Ovary (tissue), 9 donors: ENCODE results near the gene PCDHA6. TPM values are rescaled to one million over a fixed set of nuclear protein-coding genes. Genes with fewer than 3 reads are reported as not detected.
"Not testable (repeated sequence)": the region's sequence is repeated elsewhere in the genome, so short reads cannot be mapped to it uniquely, and the experiment has no call there.

Experiments
- DNase-seq, 5 donors: peaks; one replicate each; pipeline ENCODE4 v3.0.0-alpha.2; 2019 to 2020
- H3K27ac ChIP-seq, 2 donors: fragments of 200-600 bp; one replicate each; pipeline versions ENCODE4 v1.5.1 to v1.8.0; 2019 to 2022
- H3K27me3 ChIP-seq: fragments of 200-600 bp; one replicate; pipeline ENCODE4 v1.8.0; 2022
- H3K36me3 ChIP-seq: fragments of 200-600 bp; sonication (generic); one replicate; pipeline ENCODE4 v1.5.1; 2019
- H3K4me1 ChIP-seq: one replicate; pipeline ENCODE4 v1.8.1; 2013; ENCODE audit warnings: mild to moderate bottlenecking, moderate library complexity; ENCODE audit not compliant: insufficient read depth
- H3K4me3 ChIP-seq: fragments of 200-600 bp; sonication (generic); one replicate; pipeline ENCODE4 v1.5.1; 2017
- H3K9me3 ChIP-seq, 2 donors: fragments of 200-600 bp in 1 of 2; sonication (generic) in 1 of 2; one replicate each; pipeline versions ENCODE4 v1.5.1 to v1.8.1; 2013 to 2019; ENCODE audit warnings: mild to moderate bottlenecking in 1 of 2, moderate library complexity in 1 of 2
- EP300 ChIP-seq: sonication (generic); formaldehyde crosslinking; IDR thresholded peaks from one replicate; pipeline ENCODE4 v1.6.1; 2017; ENCODE audit warnings: antibody characterized with exemption
- POLR2A ChIP-seq: fragments of 450-650 bp; IDR thresholded peaks from one replicate; pipeline ENCODE4 v1.6.1; 2017; ENCODE audit warnings: antibody characterized with exemption, mild to moderate bottlenecking, moderate library complexity
- WGBS, 3 donors: extraction: QIAGEN DNeasy Blood & Tissue Kit in 1 of 3; methylation state at CpG; one replicate each; pipeline versions ENCODE4 v1.1.5 to v1.1.7; 2013 to 2017; 5-methylcytosine and 5-hydroxymethylcytosine counted together
- intact Hi-C, 4 donors: fragments of 100-400 bp; cut with DNase I; formaldehyde crosslinking; loops; one replicate each; pipeline versions ENCODE4 v1.11.0 to v1.15.1; 2022 to 2023
- polyA plus RNA-seq, 2 donors: library from polyadenylated mRNA; stranded (reverse); fragments of 200-250 nt in 1 of 2; fragments of 350-450 nt in 1 of 2; fragmentation: Illumina TruSeq in 1 of 2; extraction: RNeasy Lipid Tissue Mini Kit (QIAGEN cat#74804) in 1 of 2; gene quantifications; one replicate each; pipeline ENCODE4 v1.2.3, GENCODE V29; 2013 to 2014
- total RNA-seq, 7 donors: library from RNA; depleted of rRNA in 2 of 7; stranded (reverse); fragments of >200 nt in 2 of 7; fragmentation: NEBNext Ultra II Directional in 3 of 7; extraction: Animal tissue kit (Norgen Biotek cat#: 25700) in 3 of 7; gene quantifications; one replicate each; pipeline versions ENCODE4 v1.1.0 to v1.2.4, GENCODE V29; 2016 to 2023
- TF ChIP-seq, protein P1 (sequence below), 3 donors: fragments of 450-650 bp in 2 of 3; fragments of 200-600 bp in 1 of 3; IDR thresholded peaks; one replicate each; pipeline versions ENCODE4 v1.5.1 to v1.8.0; 2016 to 2022; ENCODE audit warnings: antibody characterized with exemption in 3 of 3, mild to moderate bottlenecking in 1 of 3
- donor health status: DM: no; HTN: no; CAD: no; lungs with moderate emphysema.
- donor health status: DM: no; HTN: no; CAD: no.
- donor health status: Bipolar disorder and iron deficiency.
- donor health status: DM: yes; HTN: yes; CAD: no.
- donor health status: DM: no; HTN: no; CAD: no.
- donor health status: DM: yes; HTN: yes; CAD: no.

PCDHA6 gene
- total and polyA plus RNA-seq, 9 donors: 0.18 to 1.7 (median 0.92) TPM

DNA sequence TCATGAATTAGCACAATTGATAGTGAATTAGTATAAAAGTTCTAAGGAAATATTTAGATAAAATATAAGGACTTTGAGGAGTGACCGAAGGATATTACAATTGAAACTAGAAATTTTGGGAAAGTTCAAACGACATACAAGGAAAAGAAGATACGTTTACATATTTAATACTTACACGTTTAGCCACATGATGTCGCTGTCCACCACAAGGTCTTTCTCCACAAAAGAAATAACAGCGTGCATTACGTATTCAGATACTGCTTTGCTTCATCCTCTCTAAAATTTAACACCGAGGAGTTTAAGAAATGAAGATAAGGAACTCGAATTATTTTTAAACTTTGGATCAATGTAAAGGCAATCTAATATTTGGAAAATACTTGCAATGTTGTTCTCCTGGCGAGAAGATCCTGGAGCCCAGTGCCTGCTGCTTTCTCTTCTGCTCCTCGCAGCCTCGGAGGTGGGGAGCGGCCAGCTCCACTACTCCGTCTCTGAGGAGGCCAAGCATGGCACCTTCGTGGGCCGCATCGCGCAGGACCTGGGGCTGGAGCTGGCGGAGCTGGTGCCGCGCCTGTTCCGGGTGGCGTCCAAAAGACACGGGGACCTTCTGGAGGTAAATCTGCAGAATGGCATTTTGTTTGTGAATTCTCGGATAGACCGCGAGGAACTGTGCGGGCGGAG lies 26.8 kb upstream of the PCDHA6 start, which contains the start of gene PCDHA3:
PCDHA3 (plus strand) TSS at position 242 of the 678 bp plus-strand sequence.
- DNase-seq: no peak
- intact Hi-C loops: no loop called here
- no peak within 1 kb of the TSS for H3K27ac ChIP-seq
- H3K9me3 ChIP-seq: peaks cover 0 to 15% of the 10 kb centered on the region in 2 donors
- H3K4me3 ChIP-seq: peak within 1 kb of the TSS; percentile 22
- TF ChIP-seq EP300: no peak
- TF ChIP-seq, protein P1, sequence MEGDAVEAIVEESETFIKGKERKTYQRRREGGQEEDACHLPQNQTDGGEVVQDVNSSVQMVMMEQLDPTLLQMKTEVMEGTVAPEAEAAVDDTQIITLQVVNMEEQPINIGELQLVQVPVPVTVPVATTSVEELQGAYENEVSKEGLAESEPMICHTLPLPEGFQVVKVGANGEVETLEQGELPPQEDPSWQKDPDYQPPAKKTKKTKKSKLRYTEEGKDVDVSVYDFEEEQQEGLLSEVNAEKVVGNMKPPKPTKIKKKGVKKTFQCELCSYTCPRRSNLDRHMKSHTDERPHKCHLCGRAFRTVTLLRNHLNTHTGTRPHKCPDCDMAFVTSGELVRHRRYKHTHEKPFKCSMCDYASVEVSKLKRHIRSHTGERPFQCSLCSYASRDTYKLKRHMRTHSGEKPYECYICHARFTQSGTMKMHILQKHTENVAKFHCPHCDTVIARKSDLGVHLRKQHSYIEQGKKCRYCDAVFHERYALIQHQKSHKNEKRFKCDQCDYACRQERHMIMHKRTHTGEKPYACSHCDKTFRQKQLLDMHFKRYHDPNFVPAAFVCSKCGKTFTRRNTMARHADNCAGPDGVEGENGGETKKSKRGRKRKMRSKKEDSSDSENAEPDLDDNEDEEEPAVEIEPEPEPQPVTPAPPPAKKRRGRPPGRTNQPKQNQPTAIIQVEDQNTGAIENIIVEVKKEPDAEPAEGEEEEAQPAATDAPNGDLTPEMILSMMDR (IDR thresholded peaks at IDR 0.05): peak in 2 of 3 donors; percentile 7 to 25
- no peak for TF ChIP-seq POLR2A
- WGBS, 3 donors: 9 to 26% (median 18%) methylated on average over 29 of the region's 29 CpGs
- H3K36me3 ChIP-seq: no peaks in the 10 kb centered on the region
- no peaks in the 10 kb centered on the region for H3K27me3 ChIP-seq
- no peaks in the 10 kb centered on the region for H3K4me1 ChIP-seq

DNA sequence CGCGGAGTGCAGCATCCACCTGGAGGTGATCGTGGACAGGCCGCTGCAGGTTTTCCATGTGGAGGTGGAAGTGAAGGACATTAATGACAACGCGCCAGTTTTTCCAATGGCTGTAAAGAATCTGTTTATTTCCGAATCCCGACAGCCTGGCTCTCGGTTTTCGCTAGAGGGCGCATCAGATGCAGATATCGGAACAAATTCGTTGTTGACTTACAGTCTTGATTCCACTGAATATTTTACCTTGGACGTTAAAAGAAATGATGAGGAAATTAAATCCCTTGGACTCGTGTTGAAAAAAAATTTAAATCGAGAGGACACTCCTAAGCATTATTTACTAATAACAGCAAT lies 26.3 kb upstream of the PCDHA6 start:
- WGBS, 3 donors: 9 to 18% (median 17%) methylated on average over 16 of the region's 16 CpGs
- intact Hi-C loops: no loop called here
- no peak for DNase-seq
- no peak overlapping the region for H3K27ac ChIP-seq
- TF ChIP-seq EP300 (no peak), POLR2A (no peak)
- TF ChIP-seq, protein P1 (IDR thresholded peaks at IDR 0.05): no peak
- peaks cover 0 to 12% of the 10 kb centered on the region in 2 donors for H3K9me3 ChIP-seq
- H3K4me1 ChIP-seq: no peaks in the 10 kb centered on the region
- peak overlapping the region; percentile 22 for H3K4me3 ChIP-seq
- H3K36me3 ChIP-seq: no peaks in the 10 kb centered on the region
- H3K27me3 ChIP-seq: no peaks in the 10 kb centered on the region

DNA sequence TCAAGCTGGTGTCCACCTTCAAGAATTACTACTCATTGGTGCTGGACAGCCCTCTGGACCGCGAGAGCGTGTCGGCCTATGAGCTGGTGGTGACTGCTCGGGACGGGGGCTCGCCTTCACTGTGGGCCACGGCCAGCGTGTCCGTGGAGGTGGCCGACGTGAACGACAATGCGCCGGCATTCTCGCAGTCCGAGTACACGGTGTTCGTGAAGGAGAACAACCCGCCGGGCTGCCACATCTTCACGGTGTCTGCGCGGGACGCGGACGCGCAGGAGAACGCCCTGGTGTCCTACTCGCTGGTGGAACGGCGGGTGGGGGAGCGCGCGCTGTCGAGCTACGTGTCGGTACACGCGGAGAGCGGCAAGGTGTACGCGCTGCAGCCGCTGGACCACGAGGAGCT lies 25.4 kb upstream of the PCDHA6 start:
- 38 to 63% (median 50%) methylated on average over 35 to 45 of the region's 45 CpGs for WGBS, 3 donors

DNA sequence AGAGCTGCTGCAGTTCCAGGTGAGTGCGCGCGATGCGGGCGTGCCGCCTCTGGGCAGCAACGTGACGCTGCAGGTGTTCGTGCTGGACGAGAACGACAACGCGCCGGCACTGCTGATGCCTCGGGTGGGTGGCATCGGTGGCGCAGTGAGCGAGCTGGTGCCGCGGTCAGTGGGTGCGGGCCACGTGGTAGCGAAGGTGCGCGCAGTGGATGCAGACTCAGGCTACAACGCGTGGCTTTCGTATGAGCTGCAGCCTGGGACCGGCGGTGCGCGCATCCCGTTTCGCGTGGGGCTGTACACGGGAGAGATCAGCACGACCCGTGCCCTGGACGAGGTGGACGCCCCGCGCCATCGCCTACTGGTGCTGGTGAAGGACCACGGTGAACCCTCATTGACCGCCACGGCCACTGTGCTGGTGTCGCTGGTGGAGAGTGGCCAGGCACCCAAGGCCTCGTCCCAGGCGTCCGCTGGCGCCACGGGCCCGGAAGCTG lies 24.9 kb upstream of the PCDHA6 start:
- Histone ChIP-seq H3K27me3 (no peaks in the 10 kb centered on the region), H3K27ac (no peak overlapping the region), H3K4me3 (no peak overlapping the region), H3K4me1 (no peaks in the 10 kb centered on the region), H3K36me3 (no peaks in the 10 kb centered on the region), H3K9me3 (peaks cover 0 to 13% of the 10 kb centered on the region in 2 donors)
- intact Hi-C loops: no loop called here
- 35 to 56% (median 49%) methylated on average over 12 to 53 of the region's 53 CpGs for WGBS, 3 donors
- no peak for DNase-seq
- TF ChIP-seq POLR2A (no peak), EP300 (no peak)
- TF ChIP-seq, protein P1 (IDR thresholded peaks at IDR 0.05): no peak

More for the DNA sequence above, 25.4 kb upstream of the PCDHA6 start:
- H3K36me3 ChIP-seq, H3K4me3 ChIP-seq, H3K4me1 ChIP-seq, intact Hi-C loops, H3K27ac ChIP-seq, H3K27me3 ChIP-seq, DNase-seq: not testable (repeated sequence)
- peaks cover 0 to 12% of the 10 kb centered on the region in 2 donors for H3K9me3 ChIP-seq
